Adrenal gland (tissue), 12 donors: ENCODE measurements around the gene SPATA31D3. TPM values are rescaled to one million over a fixed set of nuclear protein-coding genes. Genes with fewer than 3 reads are reported as not detected.

Source experiments
- DNase-seq, 7 donors: peaks; one replicate each; pipeline ENCODE4 v3.0.0-alpha.2; 2019 to 2020
- H3K27ac ChIP-seq, 5 donors: fragments of 200-600 bp; sonication (generic) in 4 of 5; 1 replicate in 3 of 5; 2 replicates in 2 of 5; pipeline versions ENCODE4 v1.5.1 to v1.8.0; 2016 to 2020; ENCODE audit warnings: mild to moderate bottlenecking in 1 of 5
- H3K27me3 ChIP-seq: fragments of 200-600 bp; 2 replicates; pipeline ENCODE4 v1.8.0; 2021
- H3K36me3 ChIP-seq, 2 donors: fragments of 200-600 bp; replicated peaks in 1 of 2; 1 replicate in 1 of 2; 2 replicates in 1 of 2; pipeline versions ENCODE4 v1.5.1 to v1.8.0; 2018 to 2022
- H3K4me1 ChIP-seq, 2 donors: fragments of 200-600 bp; replicated peaks in 1 of 2; 1 replicate in 1 of 2; 2 replicates in 1 of 2; pipeline versions ENCODE4 v1.5.1 to v1.8.0; 2018 to 2021
- H3K4me3 ChIP-seq, 4 donors: fragments of 200-600 bp; sonication (generic) in 3 of 4; one replicate each; pipeline ENCODE4 v1.5.1; 2016 to 2018
- H3K9me3 ChIP-seq, 3 donors: fragments of 200-600 bp; sonication (generic) in 1 of 3; replicated peaks in 1 of 3; 1 replicate in 2 of 3; 2 replicates in 1 of 3; pipeline versions ENCODE4 v1.5.1 to v1.8.0; 2016 to 2021
- CTCF ChIP-seq, 6 experiments: fragments of 450-650 bp in 4 of 6; fragments of 200-600 bp in 2 of 6; sonication (generic) in 1 of 6; IDR thresholded peaks; 1 replicate in 5 of 6; 2 replicates in 1 of 6; pipeline versions ENCODE4 v1.5.1 to v1.8.0; 2016 to 2021; ENCODE audit warnings: antibody characterized with exemption in 6 of 6, mild to moderate bottlenecking in 2 of 6, moderate library complexity in 1 of 6
- POLR2A ChIP-seq, 2 donors: fragments of 450-650 bp; IDR thresholded peaks; one replicate each; pipeline ENCODE4 v1.6.1; 2017; ENCODE audit warnings: antibody characterized with exemption in 2 of 2, mild to moderate bottlenecking in 2 of 2, moderate library complexity in 1 of 2
- WGBS, 4 donors: extraction: QIAGEN DNeasy Blood & Tissue Kit in 2 of 4; methylation state at CpG; one replicate each; pipeline versions ENCODE4 v1.1.5 to v1.1.7; 2013 to 2017; 5-methylcytosine and 5-hydroxymethylcytosine counted together
- intact Hi-C, 2 donors: fragments of 100-400 bp; cut with DNase I; formaldehyde crosslinking; loops; one replicate each; pipeline versions ENCODE4 v1.14.1 to v1.15.0; 2022 to 2023
- polyA plus RNA-seq, 3 donors: library from polyadenylated mRNA; stranded (reverse); fragments of 200-250 nt in 2 of 3; fragments of 350-450 nt in 1 of 3; fragmentation: Illumina TruSeq in 1 of 3; extraction: RNeasy Lipid Tissue Mini Kit (QIAGEN cat#74804) in 1 of 3; gene quantifications; one replicate each; pipeline ENCODE4 v1.2.3, GENCODE V29; 2013 to 2014
- total RNA-seq, 9 donors: library from RNA; depleted of rRNA in 4 of 9; stranded (reverse); fragments of >200 nt in 4 of 9; fragments of 120-200 nt in 1 of 9; fragmentation: NEBNext Ultra II Directional in 1 of 9; extraction: Animal tissue kit (Norgen Biotek cat#: 25700) in 1 of 9; gene quantifications; one replicate each; pipeline versions ENCODE4 v1.1.0 to v1.2.4, GENCODE V29; 2013 to 2023
- donor health status: healthy with polysubstance abuse.
- donor health status: Bipolar disorder and iron deficiency.
- donor health status: DM: yes; HTN: yes; CAD: no.
- donor health status: DM: no; HTN: no; CAD: no.
- donor health status: DM: no; HTN: no; CAD: no.
- donor health status: DM: yes; HTN: yes; CAD: no.

Gene SPATA31D3
- total and polyA plus RNA-seq, 12 donors = 0.08 TPM; not detected in 11

GRCh38 chr9:81971727-81972126 lies 28.4 kb downstream of the SPATA31D3 start:
- H3K4me3 ChIP-seq = no peak overlapping the region
- no peaks in the 10 kb centered on the region for H3K9me3 ChIP-seq
- intact Hi-C loops = no loop called here
- H3K4me1 ChIP-seq = no peaks in the 10 kb centered on the region
- no peaks in the 10 kb centered on the region for H3K36me3 ChIP-seq
- no peaks in the 10 kb centered on the region for H3K27me3 ChIP-seq
- peak in 1 of 7 donors; percentile 20 for DNase-seq
- TF ChIP-seq CTCF (IDR thresholded peaks at IDR 0.05) = no peak
- no peak for TF ChIP-seq POLR2A (IDR thresholded peaks at IDR 0.05)
- no peak overlapping the region for H3K27ac ChIP-seq

- Histone ChIP-seq H3K27me3 (no peaks in the 10 kb centered on the region), H3K36me3 (no peaks in the 10 kb centered on the region), H3K4me3 (no peak overlapping the region), H3K27ac (no peak overlapping the region), H3K9me3 (no peaks in the 10 kb centered on the region), H3K4me1 (no peaks in the 10 kb centered on the region)
- intact Hi-C loops = no loop called here
- TF ChIP-seq POLR2A (IDR thresholded peaks at IDR 0.05) (no peak), CTCF (IDR thresholded peaks at IDR 0.05) (no peak)
- 71 to 87% (median 87%) methylated on average over 5 of the region's 5 CpGs for WGBS, 4 donors
- DNase-seq = no peak
Observed at GRCh38 chr9:81974764-81975163, 31.5 kb downstream of the SPATA31D3 start.

GRCh38 chr9:81976351-81976750 lies 33.1 kb downstream of the SPATA31D3 start:
- no peak for DNase-seq
- intact Hi-C loops = no loop called here
- WGBS, 4 donors = 91 to 94% (median 93%) methylated on average over 11 of the region's 11 CpGs

GRCh38 chr9:81979196-81979595 lies 35.9 kb downstream of the SPATA31D3 start:
- DNase-seq = no peak
- no peak overlapping the region for H3K4me3 ChIP-seq
- 76 to 90% (median 82%) methylated on average over 2 of the region's 2 CpGs for WGBS, 4 donors
- no peaks in the 10 kb centered on the region for H3K9me3 ChIP-seq
- intact Hi-C loops = no loop called here
- H3K27me3 ChIP-seq = no peaks in the 10 kb centered on the region
- no peak overlapping the region for H3K27ac ChIP-seq
- no peak for TF ChIP-seq POLR2A (IDR thresholded peaks at IDR 0.05)
- TF ChIP-seq CTCF (IDR thresholded peaks at IDR 0.05) = no peak
- no peaks in the 10 kb centered on the region for H3K36me3 ChIP-seq
- H3K4me1 ChIP-seq = no peaks in the 10 kb centered on the region

More at GRCh38 chr9:81976351-81976750, 33.1 kb downstream of the SPATA31D3 start:
- Histone ChIP-seq H3K36me3 (no peaks in the 10 kb centered on the region), H3K9me3 (no peaks in the 10 kb centered on the region), H3K27me3 (no peaks in the 10 kb centered on the region), H3K27ac (no peak overlapping the region), H3K4me1 (no peaks in the 10 kb centered on the region), H3K4me3 (no peak overlapping the region)
- TF ChIP-seq CTCF (IDR thresholded peaks at IDR 0.05) (no peak), POLR2A (IDR thresholded peaks at IDR 0.05) (no peak)
